ENCODE data around the gene ANO1.
A peak's percentile ranks its signal among the peaks of the same experiment; 100 is the strongest.

DNA sequence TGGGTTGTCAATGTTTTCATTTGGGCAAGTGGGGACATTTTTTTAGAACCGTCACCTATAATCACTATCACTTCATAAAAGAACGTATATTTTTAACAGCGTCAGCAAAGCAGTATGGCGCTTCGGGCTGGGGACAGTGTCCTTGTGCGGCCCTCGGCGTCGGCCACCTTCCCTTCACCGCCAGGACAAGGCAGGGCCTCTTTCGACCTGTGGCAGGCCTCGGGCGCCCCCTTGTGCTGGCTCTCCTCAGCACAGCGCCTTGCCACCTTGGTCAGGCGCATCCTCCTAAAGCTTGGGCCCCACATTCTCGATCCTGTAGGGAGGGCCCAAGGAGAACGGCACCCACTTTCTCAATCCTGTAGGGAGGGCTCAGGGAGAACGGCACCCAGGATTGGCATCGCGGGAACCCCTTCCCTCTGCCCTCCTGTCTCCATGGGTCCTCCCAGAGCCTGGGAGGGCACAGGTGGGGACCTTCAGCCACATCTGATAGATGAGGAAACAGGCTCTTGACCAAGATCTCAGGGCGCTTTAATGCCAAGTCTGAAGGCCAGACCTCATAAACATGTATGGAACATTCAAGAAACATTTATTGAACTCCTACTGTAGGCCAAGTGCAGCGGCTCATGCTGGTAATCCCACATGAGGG lies 113.5 kb downstream of the ANO1 start:
- TF ChIP-seq RAD21 (IDR thresholded peaks at IDR 0.05 in 1 of 2, conservative IDR thresholded peaks at IDR 0.05 in 1 of 2; ENCODE audit: low read depth in 2 of 2, low read length in 2 of 2) (peak; percentile 98 to 100), KDM1A (IDR thresholded peaks at IDR 0.05; ENCODE audit: borderline replicate concordance, low read length) (no peak), EP300 (IDR thresholded peaks at IDR 0.05; ENCODE audit: borderline replicate concordance in 1 of 2, low read depth in 2 of 2, low read length in 2 of 2) (no peak)
- TF ChIP-seq, protein P1, sequence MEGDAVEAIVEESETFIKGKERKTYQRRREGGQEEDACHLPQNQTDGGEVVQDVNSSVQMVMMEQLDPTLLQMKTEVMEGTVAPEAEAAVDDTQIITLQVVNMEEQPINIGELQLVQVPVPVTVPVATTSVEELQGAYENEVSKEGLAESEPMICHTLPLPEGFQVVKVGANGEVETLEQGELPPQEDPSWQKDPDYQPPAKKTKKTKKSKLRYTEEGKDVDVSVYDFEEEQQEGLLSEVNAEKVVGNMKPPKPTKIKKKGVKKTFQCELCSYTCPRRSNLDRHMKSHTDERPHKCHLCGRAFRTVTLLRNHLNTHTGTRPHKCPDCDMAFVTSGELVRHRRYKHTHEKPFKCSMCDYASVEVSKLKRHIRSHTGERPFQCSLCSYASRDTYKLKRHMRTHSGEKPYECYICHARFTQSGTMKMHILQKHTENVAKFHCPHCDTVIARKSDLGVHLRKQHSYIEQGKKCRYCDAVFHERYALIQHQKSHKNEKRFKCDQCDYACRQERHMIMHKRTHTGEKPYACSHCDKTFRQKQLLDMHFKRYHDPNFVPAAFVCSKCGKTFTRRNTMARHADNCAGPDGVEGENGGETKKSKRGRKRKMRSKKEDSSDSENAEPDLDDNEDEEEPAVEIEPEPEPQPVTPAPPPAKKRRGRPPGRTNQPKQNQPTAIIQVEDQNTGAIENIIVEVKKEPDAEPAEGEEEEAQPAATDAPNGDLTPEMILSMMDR (IDR thresholded peaks at IDR 0.05; ENCODE audit: control extremely low read depth in 1 of 3, insufficient read depth in 1 of 3, low read depth in 1 of 3, low read length in 3 of 3) = peak; percentile 94 to 99 (median 98)
